Activated T-cell treated with anti-CD3 and anti-CD28 coated beads, Interleukin-2, amount 50 U/mL, for 24 hours (primary cell): ENCODE data around the gene WDR20.

ENCODE experiments used
- DNase-seq: peaks from one replicate; pipeline ENCODE4 v3.0.0-alpha.2; 2020
- H3K27ac Mint-ChIP-seq: 2 replicates; pipeline ENCODE4 v1.8.0; 2020; ENCODE audit warnings: mild to moderate bottlenecking, mixed read lengths
- H3K27me3 Mint-ChIP-seq: 2 replicates; pipeline ENCODE4 v1.8.0; 2020; ENCODE audit warnings: mixed read lengths
- H3K36me3 Mint-ChIP-seq: 2 replicates; pipeline ENCODE4 v1.8.0; 2020; ENCODE audit warnings: low read depth, mixed read lengths
- H3K4me1 Mint-ChIP-seq: 2 replicates; pipeline ENCODE4 v1.8.0; 2020; ENCODE audit warnings: low read depth, mixed read lengths
- H3K4me3 Mint-ChIP-seq: 2 replicates; pipeline ENCODE4 v1.8.0; 2020; ENCODE audit warnings: mild to moderate bottlenecking, moderate library complexity, mixed read lengths
- H3K9me3 Mint-ChIP-seq: 2 replicates; pipeline ENCODE4 v1.8.0; 2020; ENCODE audit warnings: mixed read lengths

The WDR20 gene

GRCh38 chr14:102218688-102219087, 79.0 kb downstream of the WDR20 start:
- H3K9me3 Mint-ChIP-seq: no peaks in the 10 kb centered on the region
- no peak overlapping the region for H3K4me3 Mint-ChIP-seq
- no peak overlapping the region for H3K27ac Mint-ChIP-seq
- peaks cover 21% of the 10 kb centered on the region for H3K4me1 Mint-ChIP-seq
- no peaks in the 10 kb centered on the region for H3K27me3 Mint-ChIP-seq
- DNase-seq: no peak
- peaks cover 50% of the 10 kb centered on the region for H3K36me3 Mint-ChIP-seq

- Mint-ChIP-seq H3K9me3 (no peaks in the 10 kb centered on the region), H3K27me3 (no peaks in the 10 kb centered on the region), H3K27ac (peak overlapping the region; percentile 89), H3K36me3 (peaks cover 47% of the 10 kb centered on the region), H3K4me1 (peaks cover 21% of the 10 kb centered on the region), H3K4me3 (no peak overlapping the region)
- no peak for DNase-seq
These were observed 79.6 kb downstream of the WDR20 start for GRCh38 chr14:102219316-102219715.

GRCh38 chr14:102220031-102220430, 80.3 kb downstream of the WDR20 start:
- DNase-seq: no peak
- peaks cover 21% of the 10 kb centered on the region for H3K4me1 Mint-ChIP-seq
- no peaks in the 10 kb centered on the region for H3K9me3 Mint-ChIP-seq
- no peaks in the 10 kb centered on the region for H3K27me3 Mint-ChIP-seq
- H3K27ac Mint-ChIP-seq: peak overlapping the region; percentile 89
- H3K4me3 Mint-ChIP-seq: no peak overlapping the region
- H3K36me3 Mint-ChIP-seq: peaks cover 47% of the 10 kb centered on the region

DNA sequence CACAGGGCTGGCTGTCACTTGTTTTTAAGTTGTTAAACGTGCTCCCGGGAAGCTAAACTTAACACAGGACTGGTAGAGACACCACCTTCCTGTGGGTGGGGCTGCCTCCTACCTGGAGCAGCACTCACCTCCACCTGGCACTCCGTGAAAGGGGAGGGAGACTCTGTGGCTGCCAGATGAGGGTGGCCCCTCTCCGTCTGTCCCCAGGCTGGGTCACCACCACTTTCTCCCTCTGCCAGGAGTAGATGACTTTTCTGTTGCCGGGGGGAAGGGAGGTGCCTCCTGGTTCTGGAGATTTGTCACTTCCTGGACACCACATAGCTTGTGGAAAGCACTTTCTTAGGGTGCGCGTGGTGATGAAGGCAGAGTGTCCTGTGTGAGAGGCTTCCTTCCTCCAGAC, 81.3 kb downstream of the WDR20 start:
- peaks cover 21% of the 10 kb centered on the region for H3K4me1 Mint-ChIP-seq
- peak overlapping the region; percentile 79 for H3K27ac Mint-ChIP-seq
- H3K27me3 Mint-ChIP-seq: no peaks in the 10 kb centered on the region
- no peak for DNase-seq
- H3K4me3 Mint-ChIP-seq: no peak overlapping the region
- H3K9me3 Mint-ChIP-seq: no peaks in the 10 kb centered on the region
- H3K36me3 Mint-ChIP-seq: peaks cover 45% of the 10 kb centered on the region

DNA sequence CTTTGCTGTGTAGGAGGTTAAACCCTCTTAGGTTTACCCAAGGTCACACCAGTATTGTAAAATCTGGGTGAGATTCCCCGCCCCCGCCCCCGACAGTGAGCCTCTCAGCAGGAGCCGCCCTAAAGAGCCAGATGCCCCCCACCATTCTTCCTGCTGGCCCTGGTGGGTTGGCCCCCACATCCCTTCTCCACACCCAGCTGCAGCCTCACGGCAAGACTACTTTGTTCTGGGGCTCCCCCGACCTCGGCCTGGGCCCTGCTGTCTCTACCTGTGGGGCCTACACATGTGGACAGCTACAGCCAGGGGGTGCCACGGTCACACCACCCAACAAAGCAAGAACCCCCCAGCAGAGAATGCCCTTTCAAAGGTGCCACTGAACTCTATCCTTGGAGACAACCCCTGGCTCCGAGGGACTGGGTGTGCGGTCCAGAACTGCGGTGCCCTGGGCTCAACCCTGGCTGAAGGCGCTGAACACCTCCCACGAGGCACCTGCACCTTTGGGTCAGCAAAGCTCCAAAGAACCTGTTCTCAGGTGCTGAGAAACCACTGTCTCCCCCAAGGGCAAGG, 82.4 kb downstream of the WDR20 start:
- Mint-ChIP-seq H3K27me3 (no peaks in the 10 kb centered on the region), H3K4me1 (peaks cover 21% of the 10 kb centered on the region), H3K27ac (no peak overlapping the region), H3K36me3 (peaks cover 44% of the 10 kb centered on the region), H3K4me3 (no peak overlapping the region), H3K9me3 (no peaks in the 10 kb centered on the region)
- DNase-seq: no peak

- Mint-ChIP-seq H3K4me3 (no peak overlapping the region), H3K4me1 (peaks cover 21% of the 10 kb centered on the region), H3K27ac (peak overlapping the region; percentile 18), H3K9me3 (no peaks in the 10 kb centered on the region), H3K27me3 (no peaks in the 10 kb centered on the region), H3K36me3 (peaks cover 40% of the 10 kb centered on the region)
- DNase-seq: no peak
These were observed 83.1 kb downstream of the WDR20 start for GRCh38 chr14:102222751-102223150.

DNA sequence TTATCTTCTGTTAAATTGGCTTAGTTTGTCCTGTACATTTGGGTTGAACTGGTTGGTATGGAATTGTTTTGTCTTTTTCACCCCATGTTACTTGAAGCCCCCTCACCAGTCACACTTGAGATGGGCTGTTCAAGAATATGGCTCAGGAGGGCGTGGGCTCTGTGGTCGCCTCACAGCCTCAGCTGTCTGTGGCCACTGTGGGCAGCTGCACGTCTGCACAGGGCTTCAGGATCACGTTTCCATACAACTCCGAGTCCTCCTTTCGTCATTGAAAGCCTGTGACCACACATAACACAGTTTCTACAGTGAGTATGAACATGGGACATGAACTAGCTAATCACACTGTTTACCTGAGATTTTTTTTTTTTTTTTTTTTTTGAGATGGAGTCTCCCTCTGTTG, 84.0 kb downstream of the WDR20 start:
- DNase-seq: no peak
- no peak overlapping the region for H3K4me3 Mint-ChIP-seq
- no peaks in the 10 kb centered on the region for H3K27me3 Mint-ChIP-seq
- H3K36me3 Mint-ChIP-seq: peaks cover 37% of the 10 kb centered on the region
- no peaks in the 10 kb centered on the region for H3K9me3 Mint-ChIP-seq
- H3K27ac Mint-ChIP-seq: no peak overlapping the region
- peaks cover 21% of the 10 kb centered on the region for H3K4me1 Mint-ChIP-seq

DNA sequence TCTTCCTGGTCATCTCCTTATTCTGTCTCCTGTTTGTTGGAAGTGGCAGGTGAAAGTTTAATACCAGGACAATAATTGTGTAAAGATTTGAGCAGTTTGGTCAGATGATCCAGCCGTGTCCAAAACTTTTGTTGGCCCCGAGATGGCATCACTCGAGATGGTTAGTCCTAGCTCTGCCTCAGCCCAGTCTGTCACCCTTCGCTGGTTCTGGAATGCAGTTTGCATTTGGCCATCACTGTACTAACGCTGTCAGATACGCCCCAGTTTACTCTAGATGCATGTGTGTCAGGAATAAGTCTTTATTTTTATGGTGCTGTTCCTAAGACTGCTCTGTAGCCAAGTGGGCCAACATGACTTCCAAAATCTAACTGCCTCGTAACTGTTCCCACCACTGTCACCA, 85.7 kb downstream of the WDR20 start:
- no peaks in the 10 kb centered on the region for H3K27me3 Mint-ChIP-seq
- H3K27ac Mint-ChIP-seq: no peak overlapping the region
- DNase-seq: no peak
- H3K4me3 Mint-ChIP-seq: no peak overlapping the region
- peaks cover 10% of the 10 kb centered on the region for H3K4me1 Mint-ChIP-seq
- H3K36me3 Mint-ChIP-seq: peaks cover 28% of the 10 kb centered on the region
- no peaks in the 10 kb centered on the region for H3K9me3 Mint-ChIP-seq

- Mint-ChIP-seq H3K4me1 (peaks cover 7% of the 10 kb centered on the region), H3K4me3 (no peak overlapping the region), H3K27ac (peak overlapping the region; percentile 6), H3K36me3 (peaks cover 25% of the 10 kb centered on the region), H3K27me3 (no peaks in the 10 kb centered on the region), H3K9me3 (no peaks in the 10 kb centered on the region)
- DNase-seq: no peak
These were observed 86.2 kb downstream of the WDR20 start for GRCh38 chr14:102225936-102226335.

- H3K27me3 Mint-ChIP-seq: no peaks in the 10 kb centered on the region
- no peak for DNase-seq
- no peaks in the 10 kb centered on the region for H3K9me3 Mint-ChIP-seq
- H3K4me3 Mint-ChIP-seq: no peak overlapping the region
- H3K27ac Mint-ChIP-seq: no peak overlapping the region
- H3K4me1 Mint-ChIP-seq: peaks cover under 1% of the 10 kb centered on the region
- peaks cover 20% of the 10 kb centered on the region for H3K36me3 Mint-ChIP-seq
These were observed 86.8 kb downstream of the WDR20 start for GRCh38 chr14:102226356-102227125.

- no peak for DNase-seq
- H3K9me3 Mint-ChIP-seq: no peaks in the 10 kb centered on the region
- H3K27ac Mint-ChIP-seq: no peak overlapping the region
- no peak overlapping the region for H3K4me3 Mint-ChIP-seq
- no peaks in the 10 kb centered on the region for H3K4me1 Mint-ChIP-seq
- no peaks in the 10 kb centered on the region for H3K27me3 Mint-ChIP-seq
- H3K36me3 Mint-ChIP-seq: peaks cover 12% of the 10 kb centered on the region
These were observed 87.7 kb downstream of the WDR20 start for GRCh38 chr14:102227184-102227964.

DNA sequence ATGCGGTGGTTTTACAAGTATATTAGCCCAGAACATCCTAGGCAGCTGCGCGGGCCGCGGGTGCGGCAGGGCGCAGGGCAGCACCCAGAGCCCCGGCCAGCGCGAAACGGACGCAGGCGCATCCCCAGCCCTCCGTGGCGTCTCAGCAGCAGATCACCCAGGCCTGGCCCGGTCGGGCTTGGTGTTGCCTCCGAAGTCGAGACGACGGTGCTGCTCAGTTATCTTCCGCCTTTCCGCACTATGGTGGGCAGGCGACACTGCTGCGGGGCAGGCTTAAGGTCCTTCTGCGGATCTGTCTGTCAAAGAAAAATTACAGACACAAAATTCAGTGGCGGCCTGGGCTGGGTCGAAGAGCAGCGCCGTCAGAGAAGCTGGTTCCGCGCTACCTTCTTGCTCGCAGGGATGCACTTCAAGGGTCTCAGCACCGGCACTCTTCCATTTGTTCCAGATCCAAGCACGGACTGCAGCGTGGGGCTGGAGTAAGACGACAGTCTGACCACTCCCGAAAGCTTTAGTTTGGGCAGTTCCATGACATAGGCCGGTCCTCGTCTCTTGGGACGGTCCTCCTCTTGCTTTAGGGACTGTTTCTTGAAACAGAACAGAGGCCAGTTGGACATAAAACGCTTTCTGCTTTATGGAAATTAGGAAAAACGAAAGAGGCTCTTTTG, 89.5 kb downstream of the WDR20 start:
- Mint-ChIP-seq H3K9me3 (no peaks in the 10 kb centered on the region), H3K27ac (no peak overlapping the region), H3K4me3 (no peak overlapping the region), H3K27me3 (no peaks in the 10 kb centered on the region), H3K4me1 (no peaks in the 10 kb centered on the region), H3K36me3 (peaks cover 4% of the 10 kb centered on the region)
- DNase-seq: no peak

DNA sequence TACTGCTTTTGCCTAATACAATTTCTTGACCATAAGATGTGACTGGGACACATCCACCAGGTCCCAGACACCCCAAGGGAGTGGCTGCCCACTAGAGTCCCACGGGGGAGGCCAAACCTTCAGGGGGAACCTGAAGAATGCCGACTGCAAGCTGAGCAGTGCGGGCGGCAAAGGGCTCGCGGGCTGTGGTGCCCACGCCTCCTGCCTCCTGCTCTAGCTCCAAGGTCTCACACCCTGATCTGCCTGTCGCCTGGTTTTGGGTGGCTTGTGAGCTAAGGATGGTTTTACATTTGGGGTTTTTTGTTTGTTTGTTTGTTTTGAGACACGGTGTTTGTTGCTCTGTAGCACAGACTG, 90.0 kb downstream of the WDR20 start:
- no peak for DNase-seq
- no peaks in the 10 kb centered on the region for H3K27me3 Mint-ChIP-seq
- H3K36me3 Mint-ChIP-seq: peaks cover under 1% of the 10 kb centered on the region
- no peaks in the 10 kb centered on the region for H3K4me1 Mint-ChIP-seq
- no peak overlapping the region for H3K4me3 Mint-ChIP-seq
- no peak overlapping the region for H3K27ac Mint-ChIP-seq
- H3K9me3 Mint-ChIP-seq: no peaks in the 10 kb centered on the region

GRCh38 chr14:102230481-102231210, 90.9 kb downstream of the WDR20 start:
- no peaks in the 10 kb centered on the region for H3K9me3 Mint-ChIP-seq
- H3K36me3 Mint-ChIP-seq: no peaks in the 10 kb centered on the region
- no peaks in the 10 kb centered on the region for H3K4me1 Mint-ChIP-seq
- no peak for DNase-seq
- H3K4me3 Mint-ChIP-seq: no peak overlapping the region
- no peak overlapping the region for H3K27ac Mint-ChIP-seq
- H3K27me3 Mint-ChIP-seq: no peaks in the 10 kb centered on the region
